ENCODE results near the gene THOC6.

The THOC6 gene

GRCh38 chr16:3023669-3024478, at the start of gene THOC6, which contains the start of gene HCFC1R1:
THOC6 (plus strand) TSS chr16:3024035; CDS start chr16:3024327, 292 bp downstream.
HCFC1R1 (minus strand) TSS chr16:3023942; CDS start chr16:3023941, 1 bp downstream.
- no peak for DNase-seq (ENCODE audit: low read depth, low spot score)
- peak within 1 kb of the TSS; percentile 60; the same call in 1 of the 2 replicates for H3K4me3 ChIP-seq (ENCODE audit: low read length)
- WGBS (ENCODE audit: insufficient coverage, insufficient read length) = no CpG with 5 or more reads among the region's 69 CpGs
- H3K36me3 ChIP-seq (ENCODE audit: control insufficient read depth, insufficient read depth, low read length) = peaks cover 18% of the 10 kb centered on the region
- no peak within 1 kb of the TSS for H3K27ac ChIP-seq (ENCODE audit: low read length)
- peaks cover 8% of the 10 kb centered on the region for H3K4me1 ChIP-seq (ENCODE audit: control insufficient read depth, insufficient read depth, low read length)
- H3K27me3 ChIP-seq (ENCODE audit: control insufficient read depth, insufficient read depth, low read length) = no peaks in the 10 kb centered on the region
- H3K9me3 ChIP-seq (ENCODE audit: control insufficient read depth, insufficient read depth, low read length) = no peaks in the 10 kb centered on the region

GRCh38 chr16:2974319-2975056, 49.3 kb upstream of the THOC6 start:
- DNase-seq (ENCODE audit: low read depth, low spot score) = no peak
- H3K4me1 ChIP-seq (ENCODE audit: control insufficient read depth, insufficient read depth, low read length) = no peaks in the 10 kb centered on the region; the same call in 1 of the 2 replicates
- H3K36me3 ChIP-seq (ENCODE audit: control insufficient read depth, insufficient read depth, low read length) = peaks cover 41% of the 10 kb centered on the region
- no CpG with 5 or more reads among the region's 15 CpGs for WGBS (ENCODE audit: insufficient coverage, insufficient read length)
- H3K4me3 ChIP-seq (ENCODE audit: low read length) = no peak overlapping the region
- H3K27ac ChIP-seq (ENCODE audit: low read length) = no peak overlapping the region
- H3K27me3 ChIP-seq (ENCODE audit: control insufficient read depth, insufficient read depth, low read length) = no peaks in the 10 kb centered on the region
- no peaks in the 10 kb centered on the region for H3K9me3 ChIP-seq (ENCODE audit: control insufficient read depth, insufficient read depth, low read length)

- H3K36me3 ChIP-seq (ENCODE audit: control insufficient read depth, insufficient read depth, low read length) = peaks cover 41% of the 10 kb centered on the region
- H3K4me1 ChIP-seq (ENCODE audit: control insufficient read depth, insufficient read depth, low read length) = no peaks in the 10 kb centered on the region
- DNase-seq (ENCODE audit: low read depth, low spot score) = no peak
- H3K27me3 ChIP-seq (ENCODE audit: control insufficient read depth, insufficient read depth, low read length) = no peaks in the 10 kb centered on the region
- no peak overlapping the region for H3K27ac ChIP-seq (ENCODE audit: low read length)
- no peaks in the 10 kb centered on the region for H3K9me3 ChIP-seq (ENCODE audit: control insufficient read depth, insufficient read depth, low read length)
- no CpG with 5 or more reads among the region's 28 CpGs for WGBS (ENCODE audit: insufficient coverage, insufficient read length)
- no peak overlapping the region for H3K4me3 ChIP-seq (ENCODE audit: low read length)
Measured at GRCh38 chr16:2975161-2975795, 48.6 kb upstream of the THOC6 start.

GRCh38 chr16:2976201-2976600, 47.6 kb upstream of the THOC6 start:
- WGBS (ENCODE audit: insufficient coverage, insufficient read length) = no CpG with 5 or more reads among the region's 7 CpGs
- Histone ChIP-seq H3K27me3 (ENCODE audit: control insufficient read depth, insufficient read depth, low read length) (no peaks in the 10 kb centered on the region), H3K4me3 (ENCODE audit: low read length) (no peak overlapping the region), H3K9me3 (ENCODE audit: control insufficient read depth, insufficient read depth, low read length) (no peaks in the 10 kb centered on the region), H3K4me1 (ENCODE audit: control insufficient read depth, insufficient read depth, low read length) (no peaks in the 10 kb centered on the region), H3K27ac (ENCODE audit: low read length) (no peak overlapping the region), H3K36me3 (ENCODE audit: control insufficient read depth, insufficient read depth, low read length) (peaks cover 41% of the 10 kb centered on the region)
- no peak for DNase-seq (ENCODE audit: low read depth, low spot score)

GRCh38 chr16:2976673-2977072, 47.2 kb upstream of the THOC6 start:
- DNase-seq (ENCODE audit: low read depth, low spot score) = no peak
- Histone ChIP-seq H3K27ac (ENCODE audit: low read length) (no peak overlapping the region), H3K36me3 (ENCODE audit: control insufficient read depth, insufficient read depth, low read length) (peaks cover 41% of the 10 kb centered on the region), H3K27me3 (ENCODE audit: control insufficient read depth, insufficient read depth, low read length) (no peaks in the 10 kb centered on the region), H3K9me3 (ENCODE audit: control insufficient read depth, insufficient read depth, low read length) (no peaks in the 10 kb centered on the region), H3K4me3 (ENCODE audit: low read length) (no peak overlapping the region), H3K4me1 (ENCODE audit: control insufficient read depth, insufficient read depth, low read length) (peaks cover under 1% of the 10 kb centered on the region; the same call in 1 of the 2 replicates)
- no CpG with 5 or more reads among the region's 15 CpGs for WGBS (ENCODE audit: insufficient coverage, insufficient read length)

GRCh38 chr16:2977440-2977839, 46.4 kb upstream of the THOC6 start:
- no peak for DNase-seq (ENCODE audit: low read depth, low spot score)
- Histone ChIP-seq H3K4me3 (ENCODE audit: low read length) (no peak overlapping the region), H3K27me3 (ENCODE audit: control insufficient read depth, insufficient read depth, low read length) (no peaks in the 10 kb centered on the region), H3K36me3 (ENCODE audit: control insufficient read depth, insufficient read depth, low read length) (peaks cover 33% of the 10 kb centered on the region), H3K9me3 (ENCODE audit: control insufficient read depth, insufficient read depth, low read length) (no peaks in the 10 kb centered on the region), H3K27ac (ENCODE audit: low read length) (no peak overlapping the region), H3K4me1 (ENCODE audit: control insufficient read depth, insufficient read depth, low read length) (peaks cover 3% of the 10 kb centered on the region; the same call in 1 of the 2 replicates)
- no CpG with 5 or more reads among the region's 6 CpGs for WGBS (ENCODE audit: insufficient coverage, insufficient read length)

GRCh38 chr16:2979669-2980226, 44.1 kb upstream of the THOC6 start:
- Histone ChIP-seq H3K9me3 (ENCODE audit: control insufficient read depth, insufficient read depth, low read length) (no peaks in the 10 kb centered on the region), H3K4me1 (ENCODE audit: control insufficient read depth, insufficient read depth, low read length) (peaks cover 5% of the 10 kb centered on the region; the same call in 1 of the 2 replicates), H3K4me3 (ENCODE audit: low read length) (peak overlapping the region; percentile 88), H3K27ac (ENCODE audit: low read length) (no peak overlapping the region), H3K36me3 (ENCODE audit: control insufficient read depth, insufficient read depth, low read length) (peaks cover 20% of the 10 kb centered on the region), H3K27me3 (ENCODE audit: control insufficient read depth, insufficient read depth, low read length) (no peaks in the 10 kb centered on the region)
- no peak for DNase-seq (ENCODE audit: low read depth, low spot score)
- no CpG with 5 or more reads among the region's 43 CpGs for WGBS (ENCODE audit: insufficient coverage, insufficient read length)

GRCh38 chr16:2980227-2981176, 43.3 kb upstream of the THOC6 start, which contains the start of gene PKMYT1:
PKMYT1 (minus strand) TSS chr16:2980446; CDS start chr16:2979657, 789 bp downstream.
- Histone ChIP-seq H3K36me3 (ENCODE audit: control insufficient read depth, insufficient read depth, low read length) (peaks cover 12% of the 10 kb centered on the region), H3K9me3 (ENCODE audit: control insufficient read depth, insufficient read depth, low read length) (no peaks in the 10 kb centered on the region), H3K4me1 (ENCODE audit: control insufficient read depth, insufficient read depth, low read length) (peaks cover 5% of the 10 kb centered on the region; the same call in 1 of the 2 replicates), H3K27me3 (ENCODE audit: control insufficient read depth, insufficient read depth, low read length) (no peaks in the 10 kb centered on the region), H3K4me3 (ENCODE audit: low read length) (peak within 1 kb of the TSS; percentile 88), H3K27ac (ENCODE audit: low read length) (no peak within 1 kb of the TSS)
- no peak for DNase-seq (ENCODE audit: low read depth, low spot score)
- no CpG with 5 or more reads among the region's 91 CpGs for WGBS (ENCODE audit: insufficient coverage, insufficient read length)

- Histone ChIP-seq H3K27me3 (ENCODE audit: control insufficient read depth, insufficient read depth, low read length) (no peaks in the 10 kb centered on the region), H3K9me3 (ENCODE audit: control insufficient read depth, insufficient read depth, low read length) (no peaks in the 10 kb centered on the region), H3K4me3 (ENCODE audit: low read length) (no peak overlapping the region; the same call in 1 of the 2 replicates), H3K4me1 (ENCODE audit: control insufficient read depth, insufficient read depth, low read length) (peaks cover 5% of the 10 kb centered on the region; the same call in 1 of the 2 replicates), H3K27ac (ENCODE audit: low read length) (peak overlapping the region; percentile 49), H3K36me3 (ENCODE audit: control insufficient read depth, insufficient read depth, low read length) (peaks cover 5% of the 10 kb centered on the region)
- no CpG with 5 or more reads among the region's 33 CpGs for WGBS (ENCODE audit: insufficient coverage, insufficient read length)
- DNase-seq (ENCODE audit: low read depth, low spot score) = no peak
Measured at GRCh38 chr16:2981177-2981898, 42.5 kb upstream of the THOC6 start.
